ENCODE measurements around the gene MED26. TPM values are rescaled to one million over a fixed set of nuclear protein-coding genes. Genes with fewer than 3 reads are reported as not detected.

The MED26 gene
- total and polyA plus RNA-seq, 2 of the 13 experiments (the other 11 are each of a cell fraction or from before 2014, with no cell fraction given): 3.5 to 3.8 TPM

DNA sequence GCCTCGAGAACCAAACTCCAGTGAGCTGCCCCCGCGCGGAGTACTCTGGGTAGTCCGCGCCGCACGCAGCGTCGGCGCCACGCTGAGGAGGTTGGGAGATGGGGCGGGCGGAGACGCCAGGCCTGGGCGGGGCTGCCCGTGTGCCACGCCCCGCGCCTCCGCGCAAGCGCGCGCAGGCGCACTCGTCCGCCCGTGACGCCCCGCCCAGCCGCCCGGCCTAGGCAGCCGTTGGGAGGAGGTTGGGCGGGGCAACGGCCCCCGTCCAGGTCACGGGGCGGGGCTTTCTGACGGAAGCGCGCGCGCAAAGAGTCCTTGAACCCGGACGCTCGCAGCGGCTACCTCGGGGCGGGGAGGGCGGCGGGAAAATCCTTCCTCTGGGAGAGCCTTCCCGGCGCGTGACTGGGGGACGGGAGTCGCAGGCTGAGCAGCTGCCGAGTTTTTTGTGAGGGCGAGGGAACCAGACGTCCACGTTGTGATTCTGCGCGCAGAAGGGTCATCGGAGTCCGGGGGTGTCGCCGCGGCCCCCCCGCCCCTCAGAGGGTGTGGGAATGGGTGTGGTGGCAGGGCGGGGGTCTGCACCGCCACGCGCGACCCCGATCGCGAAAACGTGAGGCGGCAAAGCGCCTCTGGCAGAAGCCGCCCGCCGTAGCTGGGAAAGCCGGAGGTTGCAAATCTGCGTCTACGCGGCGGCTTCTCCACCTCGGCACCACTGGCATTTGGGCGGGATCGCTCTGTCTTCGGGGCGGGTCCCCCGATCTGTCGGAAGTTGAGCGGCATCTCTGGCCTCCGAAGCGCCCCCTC is at the start of gene MED26 (continued):
- 0 out of 2 replicates have a peak, but pooled peaks have one; percentile 36 for TF ChIP-seq ZNF281 (CRISPR knock-in tag; IDR thresholded peaks at IDR 0.05; ENCODE audit: borderline replicate concordance)
- TF ChIP-seq ZNF775 (CRISPR knock-in tag; IDR thresholded peaks at IDR 0.05; ENCODE audit: borderline replicate concordance): no peak
- TF ChIP-seq ZNF333 (CRISPR knock-in tag; IDR thresholded peaks at IDR 0.05; ENCODE audit: borderline replicate concordance): no peak
- TF ChIP-seq ZNF513 (CRISPR knock-in tag; conservative IDR thresholded peaks at IDR 0.05): no peak
- TF ChIP-seq GLI4 (CRISPR knock-in tag; IDR thresholded peaks at IDR 0.05; ENCODE audit: borderline replicate concordance): peak; percentile 61; the same call in 1 of the 2 replicates
- TF ChIP-seq ZBTB21 (CRISPR knock-in tag; IDR thresholded peaks at IDR 0.05): no peak
- 0 out of 2 replicates have a peak, but pooled peaks have one; percentile 16 for TF ChIP-seq NCOA2 (CRISPR knock-in tag; IDR thresholded peaks at IDR 0.05)
- peak; percentile 29; the same call in 1 of the 2 replicates for TF ChIP-seq GABPA (IDR thresholded peaks at IDR 0.05; ENCODE audit: low read depth, low read length)
- peak; percentile 81 for TF ChIP-seq GABPA (CRISPR knock-in tag; IDR thresholded peaks at IDR 0.05; ENCODE audit: low read depth)
- TF ChIP-seq MYC (CRISPR knock-in tag; IDR thresholded peaks at IDR 0.05; ENCODE audit: borderline replicate concordance): peak; percentile 70; the same call in 1 of the 2 replicates
- no peak for TF ChIP-seq ZNF652 (CRISPR knock-in tag; IDR thresholded peaks at IDR 0.05; ENCODE audit: borderline replicate concordance, low read depth)
- TF ChIP-seq SP5 (CRISPR knock-in tag; IDR thresholded peaks at IDR 0.05; ENCODE audit: borderline replicate concordance, low read depth): peak; percentile 75; the same call in 1 of the 2 replicates
- no peak for TF ChIP-seq ZFP90 (CRISPR knock-in tag; IDR thresholded peaks at IDR 0.05; ENCODE audit: borderline replicate concordance)
- peak; percentile 77; the same call in 1 of the 2 replicates for TF ChIP-seq ZNF350 (CRISPR knock-in tag; IDR thresholded peaks at IDR 0.05; ENCODE audit: borderline replicate concordance, low read depth)
- TF ChIP-seq ZNF543 (CRISPR knock-in tag; IDR thresholded peaks at IDR 0.05): peak; percentile 48; the same call in 1 of the 2 replicates
- TF ChIP-seq, protein P1, sequence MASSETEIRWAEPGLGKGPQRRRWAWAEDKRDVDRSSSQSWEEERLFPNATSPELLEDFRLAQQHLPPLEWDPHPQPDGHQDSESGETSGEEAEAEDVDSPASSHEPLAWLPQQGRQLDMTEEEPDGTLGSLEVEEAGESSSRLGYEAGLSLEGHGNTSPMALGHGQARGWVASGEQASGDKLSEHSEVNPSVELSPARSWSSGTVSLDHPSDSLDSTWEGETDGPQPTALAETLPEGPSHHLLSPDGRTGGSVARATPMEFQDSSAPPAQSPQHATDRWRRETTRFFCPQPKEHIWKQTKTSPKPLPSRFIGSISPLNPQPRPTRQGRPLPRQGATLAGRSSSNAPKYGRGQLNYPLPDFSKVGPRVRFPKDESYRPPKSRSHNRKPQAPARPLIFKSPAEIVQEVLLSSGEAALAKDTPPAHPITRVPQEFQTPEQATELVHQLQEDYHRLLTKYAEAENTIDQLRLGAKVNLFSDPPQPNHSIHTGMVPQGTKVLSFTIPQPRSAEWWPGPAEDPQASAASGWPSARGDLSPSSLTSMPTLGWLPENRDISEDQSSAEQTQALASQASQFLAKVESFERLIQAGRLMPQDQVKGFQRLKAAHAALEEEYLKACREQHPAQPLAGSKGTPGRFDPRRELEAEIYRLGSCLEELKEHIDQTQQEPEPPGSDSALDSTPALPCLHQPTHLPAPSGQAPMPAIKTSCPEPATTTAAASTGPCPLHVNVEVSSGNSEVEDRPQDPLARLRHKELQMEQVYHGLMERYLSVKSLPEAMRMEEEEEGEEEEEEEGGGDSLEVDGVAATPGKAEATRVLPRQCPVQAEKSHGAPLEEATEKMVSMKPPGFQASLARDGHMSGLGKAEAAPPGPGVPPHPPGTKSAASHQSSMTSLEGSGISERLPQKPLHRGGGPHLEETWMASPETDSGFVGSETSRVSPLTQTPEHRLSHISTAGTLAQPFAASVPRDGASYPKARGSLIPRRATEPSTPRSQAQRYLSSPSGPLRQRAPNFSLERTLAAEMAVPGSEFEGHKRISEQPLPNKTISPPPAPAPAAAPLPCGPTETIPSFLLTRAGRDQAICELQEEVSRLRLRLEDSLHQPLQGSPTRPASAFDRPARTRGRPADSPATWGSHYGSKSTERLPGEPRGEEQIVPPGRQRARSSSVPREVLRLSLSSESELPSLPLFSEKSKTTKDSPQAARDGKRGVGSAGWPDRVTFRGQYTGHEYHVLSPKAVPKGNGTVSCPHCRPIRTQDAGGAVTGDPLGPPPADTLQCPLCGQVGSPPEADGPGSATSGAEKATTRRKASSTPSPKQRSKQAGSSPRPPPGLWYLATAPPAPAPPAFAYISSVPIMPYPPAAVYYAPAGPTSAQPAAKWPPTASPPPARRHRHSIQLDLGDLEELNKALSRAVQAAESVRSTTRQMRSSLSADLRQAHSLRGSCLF (CRISPR knock-in tag; IDR thresholded peaks at IDR 0.05; ENCODE audit: borderline replicate concordance): no peak
- TF ChIP-seq YEATS4 (CRISPR knock-in tag; IDR thresholded peaks at IDR 0.05; ENCODE audit: borderline replicate concordance): peak; percentile 71; the same call in 1 of the 2 replicates
- 0 out of 2 replicates have a peak, but pooled peaks have one; percentile 43 for TF ChIP-seq KLF13 (CRISPR knock-in tag; IDR thresholded peaks at IDR 0.05)
- no peak for TF ChIP-seq ZNF10 (CRISPR knock-in tag; IDR thresholded peaks at IDR 0.05; ENCODE audit: borderline replicate concordance, low read depth)
- no peak for TF ChIP-seq NFKBIZ (CRISPR knock-in tag; IDR thresholded peaks at IDR 0.05)
